Measurements from ENCODE around the gene IRF4.

The IRF4 gene

DNA sequence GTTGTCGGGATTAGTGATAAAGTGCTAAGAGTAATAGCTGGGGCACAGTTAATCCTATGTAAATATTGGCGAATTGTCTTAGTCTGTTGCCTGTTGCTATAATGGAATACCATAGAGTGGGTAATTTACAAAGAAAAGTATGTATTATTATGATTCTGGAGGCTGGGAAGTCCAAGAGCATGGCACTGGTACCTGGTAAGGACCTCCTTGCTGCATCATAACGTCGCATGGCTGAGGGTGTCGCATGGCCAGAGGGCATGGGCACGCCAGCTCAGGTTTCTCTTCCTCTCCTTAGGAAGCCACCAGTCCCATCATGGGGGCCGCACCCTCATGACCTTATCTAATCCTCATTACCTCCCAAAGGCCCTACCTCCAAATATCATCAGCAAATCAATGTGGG, 29.7 kb downstream of the IRF4 start:
- peaks cover 8% of the 10 kb centered on the region for H3K36me3 ChIP-seq (replicated peaks; ENCODE audit: low read depth, low read length)
- H3K4me2 ChIP-seq (ENCODE audit: low read length) = no peak overlapping the region
- H3K9ac ChIP-seq (ENCODE audit: low read length) = no peak overlapping the region
- H3K9me3 ChIP-seq (ENCODE audit: insufficient read depth, low read length) = no peaks in the 10 kb centered on the region
- no peak overlapping the region for H3K4me3 ChIP-seq (ENCODE audit: low read length)
- H3K27me3 ChIP-seq (ENCODE audit: low read depth, low read length) = no peaks in the 10 kb centered on the region
- no peaks in the 10 kb centered on the region for H3K79me2 ChIP-seq (ENCODE audit: low read length)
- no peak overlapping the region for H3K27ac ChIP-seq (ENCODE audit: low read length)
- TF ChIP-seq EZH2phosphoT487 (IDR thresholded peaks at IDR 0.05; ENCODE audit: low read depth) (no peak), CTCF (IDR thresholded peaks at IDR 0.05; ENCODE audit: low read depth, low read length) (no peak)
- H3K4me1 ChIP-seq (ENCODE audit: low read length) = peaks cover 50% of the 10 kb centered on the region
- H2AFZ ChIP-seq (ENCODE audit: low read depth, low read length) = no peak overlapping the region
- no peaks in the 10 kb centered on the region for H4K20me1 ChIP-seq (ENCODE audit: insufficient read depth, low read length)

GRCh38 chr6:422433-423054, 31.0 kb downstream of the IRF4 start:
- Histone ChIP-seq H3K79me2 (ENCODE audit: low read length) (no peaks in the 10 kb centered on the region), H3K4me2 (ENCODE audit: low read length) (peak overlapping the region; percentile 70), H3K36me3 (replicated peaks; ENCODE audit: low read depth, low read length) (peaks cover 8% of the 10 kb centered on the region), H3K4me1 (ENCODE audit: low read length) (peaks cover 37% of the 10 kb centered on the region), H3K9me3 (ENCODE audit: insufficient read depth, low read length) (no peaks in the 10 kb centered on the region), H3K9ac (ENCODE audit: low read length) (peak overlapping the region; percentile 56), H3K27me3 (ENCODE audit: low read depth, low read length) (no peaks in the 10 kb centered on the region), H4K20me1 (ENCODE audit: insufficient read depth, low read length) (no peaks in the 10 kb centered on the region), H3K4me3 (ENCODE audit: low read length) (no peak overlapping the region), H3K27ac (ENCODE audit: low read length) (peak overlapping the region; percentile 88), H2AFZ (ENCODE audit: low read depth, low read length) (no peak overlapping the region)
- no peak for TF ChIP-seq CTCF (IDR thresholded peaks at IDR 0.05; ENCODE audit: low read depth, low read length)
- no peak for TF ChIP-seq EZH2phosphoT487 (IDR thresholded peaks at IDR 0.05; ENCODE audit: low read depth)

GRCh38 chr6:423055-423798, 31.7 kb downstream of the IRF4 start:
- H3K27me3 ChIP-seq (ENCODE audit: low read depth, low read length) = no peaks in the 10 kb centered on the region
- H3K27ac ChIP-seq (ENCODE audit: low read length) = peak overlapping the region; percentile 88
- TF ChIP-seq EZH2phosphoT487 (IDR thresholded peaks at IDR 0.05; ENCODE audit: low read depth) = no peak
- TF ChIP-seq CTCF (IDR thresholded peaks at IDR 0.05; ENCODE audit: low read depth, low read length) = no peak
- H3K36me3 ChIP-seq (replicated peaks; ENCODE audit: low read depth, low read length) = peaks cover 8% of the 10 kb centered on the region
- H4K20me1 ChIP-seq (ENCODE audit: insufficient read depth, low read length) = no peaks in the 10 kb centered on the region
- peak overlapping the region; percentile 70 for H3K4me2 ChIP-seq (ENCODE audit: low read length)
- H3K9ac ChIP-seq (ENCODE audit: low read length) = peak overlapping the region; percentile 56
- no peaks in the 10 kb centered on the region for H3K79me2 ChIP-seq (ENCODE audit: low read length)
- no peak overlapping the region for H2AFZ ChIP-seq (ENCODE audit: low read depth, low read length)
- no peaks in the 10 kb centered on the region for H3K9me3 ChIP-seq (ENCODE audit: insufficient read depth, low read length)
- peaks cover 30% of the 10 kb centered on the region for H3K4me1 ChIP-seq (ENCODE audit: low read length)
- no peak overlapping the region for H3K4me3 ChIP-seq (ENCODE audit: low read length)

DNA sequence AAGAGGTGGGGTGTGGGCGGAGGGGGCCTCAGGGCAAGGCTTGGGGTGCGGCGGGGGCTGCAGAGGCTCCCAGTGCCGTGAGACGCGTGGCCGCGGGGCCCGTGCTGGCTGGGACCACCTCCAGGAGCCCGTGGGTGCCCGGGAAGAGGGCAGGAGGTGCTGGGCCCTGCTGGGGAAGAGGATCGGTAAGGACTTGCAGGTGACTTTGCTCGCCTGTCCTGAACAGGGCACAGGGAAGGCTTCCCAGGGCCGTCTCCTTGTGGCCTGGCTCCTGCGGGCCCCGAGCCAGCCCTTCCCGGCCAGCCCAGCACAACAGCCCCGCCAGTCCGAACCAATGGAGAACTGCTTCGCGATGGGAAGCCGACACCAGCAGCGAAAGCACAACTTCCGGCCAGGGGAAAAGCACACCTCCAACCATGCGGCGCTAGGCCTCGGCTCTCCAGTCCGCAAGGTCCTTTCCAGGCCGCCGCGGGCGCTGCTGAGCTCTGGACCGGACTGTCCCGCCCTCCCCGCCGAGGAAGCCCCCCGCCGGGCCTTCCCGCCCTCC, 32.3 kb downstream of the IRF4 start:
- Histone ChIP-seq H4K20me1 (ENCODE audit: insufficient read depth, low read length) (no peaks in the 10 kb centered on the region), H3K79me2 (ENCODE audit: low read length) (no peaks in the 10 kb centered on the region), H3K4me2 (ENCODE audit: low read length) (no peak overlapping the region), H3K4me1 (ENCODE audit: low read length) (peaks cover 23% of the 10 kb centered on the region), H3K9me3 (ENCODE audit: insufficient read depth, low read length) (no peaks in the 10 kb centered on the region), H3K4me3 (ENCODE audit: low read length) (no peak overlapping the region), H3K27ac (ENCODE audit: low read length) (no peak overlapping the region; the same call in 1 of the 2 replicates), H3K9ac (ENCODE audit: low read length) (no peak overlapping the region), H3K27me3 (ENCODE audit: low read depth, low read length) (no peaks in the 10 kb centered on the region), H2AFZ (ENCODE audit: low read depth, low read length) (no peak overlapping the region), H3K36me3 (replicated peaks; ENCODE audit: low read depth, low read length) (peaks cover 8% of the 10 kb centered on the region)
- TF ChIP-seq EZH2phosphoT487 (IDR thresholded peaks at IDR 0.05; ENCODE audit: low read depth) (no peak), CTCF (IDR thresholded peaks at IDR 0.05; ENCODE audit: low read depth, low read length) (no peak)

All from OCI-LY3 (cell line).